NCI-H510A treated with DMSO at 0.1 percent for 48 hours (cell line): ENCODE measurements around the gene BATF3.

Experiments used
- DNase-seq: peaks from one replicate; lab custom pipeline; 2025; lab: John Stamatoyannopoulos, UW

Gene BATF3

GRCh38 chr1:212703991-212704564 is 4.4 kb upstream of the BATF3 start:
- no peak for DNase-seq

DNA sequence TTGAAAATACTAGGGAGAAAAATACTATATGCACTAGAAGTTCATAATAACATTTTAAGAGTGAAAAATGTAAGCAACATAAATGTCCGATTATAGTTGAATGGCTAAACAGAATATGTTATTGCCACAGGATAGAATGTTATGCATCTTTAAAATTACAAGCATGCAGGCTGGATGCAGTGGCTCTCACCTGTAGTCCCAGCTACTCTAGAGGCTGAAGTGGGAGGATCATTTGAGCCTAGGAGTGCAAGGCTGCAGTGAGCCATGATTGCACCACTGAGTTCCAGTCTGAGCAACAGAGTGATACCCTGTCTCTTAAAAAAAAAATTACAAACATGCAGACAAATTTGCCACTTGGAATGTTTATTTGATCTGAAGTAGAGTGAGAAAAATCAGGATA is 3.0 kb upstream of the BATF3 start:
- DNase-seq = no peak

GRCh38 chr1:212701910-212702309 is 2.3 kb upstream of the BATF3 start:
- DNase-seq = no peak

GRCh38 chr1:212700892-212701819 is 1.5 kb upstream of the BATF3 start:
- peak; percentile 26 for DNase-seq

DNA sequence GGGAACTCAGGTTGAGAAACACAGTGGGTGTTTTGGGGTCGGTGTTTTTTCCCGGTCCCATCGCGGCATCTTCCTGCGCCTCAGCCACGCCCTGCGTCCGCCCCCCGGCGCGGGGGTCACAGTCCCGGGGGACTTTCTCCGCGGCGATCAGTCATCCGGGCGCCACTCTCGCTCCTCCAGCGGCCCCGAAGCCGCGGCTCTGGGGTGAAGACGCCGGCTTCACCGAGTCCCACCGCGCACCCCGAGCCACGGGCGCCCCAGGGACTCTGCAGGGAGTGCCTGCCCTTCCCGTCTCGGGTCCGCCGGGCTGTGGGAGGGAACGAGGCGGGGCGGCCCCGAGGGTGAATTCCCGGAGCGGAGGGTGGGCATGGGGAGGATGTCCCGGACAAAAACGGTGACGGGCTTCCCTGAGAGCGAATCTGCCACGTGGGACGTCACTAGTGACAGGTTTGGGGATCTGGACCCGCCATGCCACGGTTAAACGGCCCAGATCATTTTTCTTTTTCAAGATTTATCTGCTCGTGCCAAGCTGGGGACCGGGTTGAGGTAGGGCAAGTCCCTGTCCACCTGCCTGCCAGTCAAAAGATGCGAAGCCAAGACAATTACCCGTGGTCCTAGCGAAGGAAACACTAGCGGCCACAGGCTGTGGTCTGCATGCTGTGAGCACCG is 717 bp upstream of the BATF3 start:
- no peak for DNase-seq

- peak; percentile 36 for DNase-seq
These were observed 476 bp downstream of the BATF3 start for GRCh38 chr1:212699104-212699624.

GRCh38 chr1:212698467-212699103 is 1.1 kb downstream of the BATF3 start:
- DNase-seq = no peak

DNA sequence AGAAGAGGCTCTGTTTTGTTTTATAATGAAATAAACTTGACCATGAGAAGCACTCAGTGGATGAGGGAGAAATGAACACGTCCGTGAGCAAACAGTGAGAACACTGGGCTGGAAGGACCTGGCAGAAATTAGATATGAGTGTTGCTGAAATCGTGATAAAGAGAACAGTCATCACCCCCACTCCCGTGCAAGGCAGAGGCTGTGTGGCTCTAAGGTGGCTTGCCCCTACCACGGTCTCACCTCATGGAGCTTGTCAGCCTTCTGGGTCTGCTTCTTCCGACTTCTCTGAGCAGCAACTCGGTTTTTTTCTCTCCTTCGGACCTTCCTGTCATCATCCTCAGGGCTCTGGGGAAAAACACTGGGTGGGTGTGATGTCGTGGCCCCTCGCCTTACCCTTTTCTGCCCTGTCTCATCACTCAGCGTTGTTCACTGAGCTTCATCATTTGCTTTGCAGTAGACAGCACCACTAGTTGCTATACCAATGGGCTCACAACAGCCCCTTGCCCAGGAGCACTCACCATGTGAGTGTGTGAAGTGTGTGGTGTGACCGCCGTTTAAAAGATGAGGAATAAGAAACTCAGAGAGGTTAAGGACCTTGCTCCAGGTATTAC is 2.8 kb downstream of the BATF3 start:
- no peak for DNase-seq

- no peak for DNase-seq
These were observed 6.6 kb downstream of the BATF3 start for GRCh38 chr1:212692774-212693644.

DNA sequence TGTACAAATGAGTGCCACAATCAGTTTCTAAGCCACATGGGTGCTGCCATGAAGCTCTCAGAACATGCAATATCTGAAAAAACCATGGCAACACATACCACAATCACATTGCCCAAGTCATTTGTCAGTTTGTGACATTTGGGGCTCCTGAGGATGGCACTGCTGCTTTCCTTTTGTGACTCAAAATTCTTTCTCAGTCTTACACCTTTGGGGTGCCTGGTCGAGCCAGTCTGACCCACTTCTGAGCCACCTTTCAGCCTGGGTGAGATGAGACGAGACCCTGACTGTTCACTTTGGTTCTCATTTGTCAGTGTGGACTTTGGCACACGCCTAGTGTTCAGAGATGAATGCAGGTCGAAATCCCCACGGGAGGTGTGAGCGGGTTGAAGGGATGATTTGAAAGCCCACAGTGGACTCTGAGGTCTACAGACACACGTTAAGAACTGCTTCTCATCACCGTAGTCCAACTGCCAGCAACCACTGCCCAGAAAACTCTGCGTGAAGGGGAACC is 8.0 kb downstream of the BATF3 start:
- no peak for DNase-seq

GRCh38 chr1:212690816-212691403 is 8.7 kb downstream of the BATF3 start:
- DNase-seq = no peak

GRCh38 chr1:212689758-212690529 is 9.7 kb downstream of the BATF3 start:
- no peak for DNase-seq

- no peak for DNase-seq
These were observed 10.4 kb downstream of the BATF3 start for GRCh38 chr1:212689196-212689725.

GRCh38 chr1:212688341-212689047 is 11.1 kb downstream of the BATF3 start:
- no peak for DNase-seq

- DNase-seq = no peak
These were observed 11.8 kb downstream of the BATF3 start for GRCh38 chr1:212687811-212688210.

GRCh38 chr1:212686591-212686990 is 13.0 kb downstream of the BATF3 start:
- DNase-seq = no peak

DNA sequence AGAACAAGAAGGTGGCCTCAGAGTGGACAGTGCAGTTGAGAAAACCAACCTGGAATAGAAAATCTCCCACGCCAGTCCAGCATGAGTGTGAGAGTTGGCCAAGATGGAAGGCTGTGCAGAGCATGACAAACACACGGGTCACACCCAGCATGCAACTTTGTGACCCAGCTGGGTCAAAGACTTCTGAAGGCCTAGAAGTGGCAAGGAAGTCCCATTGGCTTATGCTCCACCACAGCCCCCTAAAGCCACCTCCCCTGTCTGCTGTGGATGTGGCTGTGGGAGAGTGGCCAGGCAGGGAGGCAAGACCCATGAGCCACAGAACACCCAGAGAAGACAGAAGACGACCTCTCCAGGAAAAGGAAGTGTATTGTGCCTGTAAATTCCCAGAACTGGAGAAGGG is 13.6 kb downstream of the BATF3 start:
- no peak for DNase-seq

DNA sequence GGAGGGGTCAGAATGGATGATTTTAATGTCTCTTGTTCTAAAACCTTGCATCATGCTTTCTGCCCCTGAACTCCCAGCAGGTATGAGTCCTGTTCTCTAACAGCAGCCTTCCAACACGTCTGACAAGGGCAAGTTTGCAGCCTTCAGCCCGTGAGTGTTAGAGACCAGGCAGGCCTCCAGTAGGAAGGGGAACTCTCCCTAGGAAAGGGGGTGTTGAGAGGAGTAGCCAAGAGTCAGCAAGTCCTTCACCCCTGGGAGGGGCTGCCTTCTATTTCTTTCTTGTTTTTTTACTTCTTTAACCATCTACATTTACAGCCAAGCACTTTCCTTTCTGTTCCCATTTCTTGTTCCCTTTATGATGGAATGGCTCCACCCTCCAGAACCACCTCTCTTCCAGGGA is 14.2 kb downstream of the BATF3 start:
- DNase-seq = no peak
